K562 (cell line): ENCODE results near the gene RNF207. TPM values are rescaled to one million over a fixed set of nuclear protein-coding genes. Genes with fewer than 3 reads are reported as not detected.

ENCODE experiments used
- AFF1 ChIP-seq, 2 experiments: fragments of 450-650 bp; IDR thresholded peaks; 2 replicates each; pipeline ENCODE4 v1.6.1; 2018; ENCODE audit warnings: mild to moderate bottlenecking in 2 of 2, low read depth in 1 of 2; ENCODE audit not compliant: partially characterized antibody in 2 of 2
- ARHGAP35 ChIP-seq: fragments of 450-650 bp; IDR thresholded peaks from 2 replicates; pipeline ENCODE4 v1.6.1; 2018; ENCODE audit not compliant: partially characterized antibody
- BCOR ChIP-seq: fragments of 450-650 bp; IDR thresholded peaks from 2 replicates; pipeline ENCODE4 v1.6.1; 2016
- CBX1 ChIP-seq: sonication (generic); IDR thresholded peaks from 2 replicates; pipeline ENCODE4 v1.6.1; 2016; ENCODE audit warnings: antibody characterized with exemption, low read depth, mild to moderate bottlenecking
- ETV1 ChIP-seq: fragments of 450-650 bp; conservative IDR thresholded peaks from 2 replicates; pipeline ENCODE4 v1.6.1; 2016; ENCODE audit warnings: missing genetic modification characterization, control low read depth, low read depth, missing compliant biosample characterization
- FOSL1 ChIP-seq: fragments of 200-800 bp; sonication (Bioruptor generic); conservative IDR thresholded peaks from 2 replicates; pipeline ENCODE4 v1.6.1; 2016; ENCODE audit warnings: missing genetic modification characterization, missing compliant biosample characterization
- HIVEP1 ChIP-seq: fragments of 250-450 bp; sonication (Bioruptor Pico); IDR thresholded peaks from 2 replicates; pipeline ENCODE4 v1.4.0; 2020; ENCODE audit warnings: mild to moderate bottlenecking
- MBD1 ChIP-seq: fragments of 250-450 bp; sonication (Bioruptor Pico); IDR thresholded peaks from 2 replicates; pipeline ENCODE4 v1.8.0; 2022; ENCODE audit warnings: inconsistent platforms
- MCM7 ChIP-seq, 2 experiments: fragments of 450-650 bp; IDR thresholded peaks; 2 replicates each; pipeline ENCODE4 v1.6.1; 2016 to 2018
- SMAD1 ChIP-seq: fragments of 150-350 bp; IDR thresholded peaks from 2 replicates; pipeline ENCODE4 v1.6.1; 2014; ENCODE audit warnings: low read length, low read depth; ENCODE audit not compliant: partially characterized antibody
- TGIF2 ChIP-seq: sonication (generic); formaldehyde crosslinking; IDR thresholded peaks from 2 replicates; pipeline ENCODE4 v1.8.1; 2022; ENCODE audit warnings: mild to moderate bottlenecking, missing genetic modification reagents, moderate library complexity
- ZFP36 ChIP-seq: fragments of 150-350 bp; IDR thresholded peaks from 2 replicates; pipeline ENCODE4 v1.6.1; 2018; ENCODE audit warnings: low read length, low read depth; ENCODE audit not compliant: partially characterized antibody
- ZNF224 ChIP-seq: sonication (generic); formaldehyde crosslinking; IDR thresholded peaks from 2 replicates; pipeline ENCODE4 v1.8.0; 2022; ENCODE audit warnings: mild to moderate bottlenecking, missing genetic modification reagents
- ZNF41 ChIP-seq: fragments of 250-450 bp; sonication (Bioruptor Pico); conservative IDR thresholded peaks from 2 replicates; pipeline ENCODE4 v1.4.0; 2020; ENCODE audit warnings: mild to moderate bottlenecking
- ZNF507 ChIP-seq: conservative IDR thresholded peaks from 2 replicates; pipeline ENCODE4 v1.6.1; 2017; ENCODE audit warnings: missing genetic modification characterization, missing compliant biosample characterization
- polyA plus RNA-seq, 8 experiments: library from polyadenylated mRNA; depleted of rRNA in 4 of 8; stranded (reverse) in 5 of 8; unstranded in 3 of 8; fragments of >200 nt; fragmentation: Nextera tagmentation in 2 of 8; fragmentation: Illumina TruSeq in 1 of 8; extraction: Ambion mirVana in 2 of 8; extraction: Trizol in 1 of 8; gene quantifications; 2 replicates each; pipeline versions ENCODE4 v1.2.1 to v1.2.3, GENCODE V29; 2011 to 2014; ENCODE audit warnings: inconsistent platforms in 1 of 8, missing spikeins in 1 of 8
- total RNA-seq, 7 experiments: library from RNA; depleted of rRNA in 6 of 7; stranded (reverse); fragments of >200 nt in 6 of 7; fragmentation: Illumina TruSeq in 2 of 7; extraction: Trizol in 2 of 7; gene quantifications; 2 replicates each; pipeline versions ENCODE4 v1.2.1 to v1.2.3, GENCODE V29; 2011 to 2021; ENCODE audit warnings: low replicate concordance in 1 of 7
- TF ChIP-seq, protein P1 (sequence below): IDR thresholded peaks from 3 replicates; pipeline ENCODE4 v1.6.1; 2011; ENCODE audit warnings: borderline replicate concordance, mild to moderate bottlenecking, moderate library complexity; ENCODE audit not compliant: insufficient read length; ENCODE audit errors: extremely low read depth

The RNF207 gene
- total and polyA plus RNA-seq, 9 of the 15 experiments (the other 6 are each of a cell fraction or from before 2014, with no cell fraction given) = 2.7 to 30.6 (median 12.9) TPM

DNA sequence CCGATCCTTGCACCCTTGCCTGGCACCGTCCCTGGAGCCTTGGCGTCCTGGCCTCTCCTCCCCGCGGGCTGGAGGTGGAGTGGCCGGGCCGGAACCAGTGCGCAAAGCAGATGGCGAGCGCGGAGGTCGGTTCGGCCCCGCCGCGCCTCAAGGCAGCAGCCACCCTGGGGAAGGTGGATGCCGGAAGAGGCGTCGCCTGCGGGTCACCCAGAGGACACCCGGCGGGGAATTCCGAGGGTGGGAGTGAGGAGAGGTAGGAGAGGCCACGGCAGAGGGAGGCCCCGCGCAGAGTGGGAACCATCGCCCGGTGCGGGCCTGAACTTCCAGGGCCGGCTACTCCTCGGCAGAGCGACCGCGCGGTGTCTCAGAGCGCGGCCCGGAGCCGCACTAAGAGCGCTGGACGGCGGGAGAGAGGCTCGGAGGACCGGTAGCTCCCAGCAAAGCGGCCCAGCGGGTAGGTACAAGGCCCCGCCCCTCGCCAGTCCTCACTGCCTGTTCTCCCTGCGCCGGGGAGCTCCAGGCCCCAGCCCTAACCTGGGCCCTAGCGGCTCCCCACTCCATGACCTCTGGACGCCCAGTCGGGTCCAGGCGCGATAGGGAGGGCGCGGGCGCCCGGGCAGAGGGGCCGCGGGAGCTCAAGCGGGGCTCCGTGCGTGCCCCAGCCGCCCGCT lies at the start of gene RNF207 (continued):
- TF ChIP-seq, protein P1, sequence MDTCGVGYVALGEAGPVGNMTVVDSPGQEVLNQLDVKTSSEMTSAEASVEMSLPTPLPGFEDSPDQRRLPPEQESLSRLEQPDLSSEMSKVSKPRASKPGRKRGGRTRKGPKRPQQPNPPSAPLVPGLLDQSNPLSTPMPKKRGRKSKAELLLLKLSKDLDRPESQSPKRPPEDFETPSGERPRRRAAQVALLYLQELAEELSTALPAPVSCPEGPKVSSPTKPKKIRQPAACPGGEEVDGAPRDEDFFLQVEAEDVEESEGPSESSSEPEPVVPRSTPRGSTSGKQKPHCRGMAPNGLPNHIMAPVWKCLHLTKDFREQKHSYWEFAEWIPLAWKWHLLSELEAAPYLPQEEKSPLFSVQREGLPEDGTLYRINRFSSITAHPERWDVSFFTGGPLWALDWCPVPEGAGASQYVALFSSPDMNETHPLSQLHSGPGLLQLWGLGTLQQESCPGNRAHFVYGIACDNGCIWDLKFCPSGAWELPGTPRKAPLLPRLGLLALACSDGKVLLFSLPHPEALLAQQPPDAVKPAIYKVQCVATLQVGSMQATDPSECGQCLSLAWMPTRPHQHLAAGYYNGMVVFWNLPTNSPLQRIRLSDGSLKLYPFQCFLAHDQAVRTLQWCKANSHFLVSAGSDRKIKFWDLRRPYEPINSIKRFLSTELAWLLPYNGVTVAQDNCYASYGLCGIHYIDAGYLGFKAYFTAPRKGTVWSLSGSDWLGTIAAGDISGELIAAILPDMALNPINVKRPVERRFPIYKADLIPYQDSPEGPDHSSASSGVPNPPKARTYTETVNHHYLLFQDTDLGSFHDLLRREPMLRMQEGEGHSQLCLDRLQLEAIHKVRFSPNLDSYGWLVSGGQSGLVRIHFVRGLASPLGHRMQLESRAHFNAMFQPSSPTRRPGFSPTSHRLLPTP = no peak
- TF ChIP-seq ZNF507 (no peak), FOSL1 (tag) (no peak), ETV1 (tag) (peak; percentile 59), TGIF2 (CRISPR knock-in tag) (no peak), CBX1 (no peak), ZFP36 (peak; percentile 47), MBD1 (CRISPR knock-in tag) (no peak), BCOR (peak; percentile 38; the same call in 1 of the 2 replicates), ARHGAP35 (no peak), ZNF224 (CRISPR knock-in tag) (no peak), ZNF41 (CRISPR knock-in tag) (no peak), HIVEP1 (CRISPR knock-in tag) (no peak), MCM7 (IDR thresholded peaks at IDR 0.05) (no peak), SMAD1 (no peak), AFF1 (IDR thresholded peaks at IDR 0.05; ENCODE audit: low read depth in 1 of 2, partially characterized antibody in 2 of 2) (no peak)
